GM12892 (cell line): ENCODE measurements around the gene DLG2.

Experiments
- POLR2A ChIP-seq: IDR thresholded peaks from 2 replicates; pipeline ENCODE4 v1.6.1; 2011; ENCODE audit warnings: low read depth, low read length, control low read depth
- POLR2AphosphoS5 ChIP-seq: IDR thresholded peaks from 2 replicates; pipeline ENCODE4 v1.6.1; 2011; ENCODE audit warnings: low read depth, low read length, control low read depth
- TAF1 ChIP-seq: IDR thresholded peaks from 2 replicates; pipeline ENCODE4 v1.6.1; 2011; ENCODE audit warnings: low read depth, mild to moderate bottlenecking, control low read depth, low read length, borderline replicate concordance

DNA sequence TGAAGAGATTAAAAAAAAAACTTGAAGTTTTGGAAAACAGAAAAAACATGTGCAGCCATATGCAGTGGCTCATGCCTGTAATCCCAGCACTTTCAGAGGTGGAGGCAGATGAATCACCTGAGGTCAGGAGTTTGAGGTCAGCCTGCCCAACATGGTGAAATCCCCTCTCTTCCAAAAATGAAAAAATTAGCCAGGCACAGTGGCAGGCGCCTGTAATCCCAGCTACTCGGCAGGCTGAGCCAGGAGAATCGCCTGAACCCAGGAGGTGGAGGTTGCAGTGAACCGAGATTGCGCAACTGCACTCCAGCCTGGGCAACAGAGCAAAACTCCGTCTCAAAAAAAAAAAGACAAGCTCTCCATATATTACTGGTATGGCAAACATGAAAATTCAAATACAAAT, 7.6 kb downstream of the DLG2 start:
- TF ChIP-seq POLR2A (no peak), POLR2AphosphoS5 (no peak), TAF1 (no peak)
